HepG2 (cell line): ENCODE measurements around the gene IL21R. TPM values are rescaled to one million over a fixed set of nuclear protein-coding genes. Genes with fewer than 3 reads are reported as not detected.

Source experiments
- HDAC1 ChIP-seq: sonication (generic); formaldehyde crosslinking; IDR thresholded peaks from 2 replicates; pipeline ENCODE4 v1.5.1; 2020; ENCODE audit warnings: mild to moderate bottlenecking, missing genetic modification reagents
- LRRFIP1 ChIP-seq: sonication (generic); formaldehyde crosslinking; conservative IDR thresholded peaks from 2 replicates; pipeline ENCODE4 v1.4.0; 2020; ENCODE audit warnings: missing genetic modification reagents
- RAD21 ChIP-seq: fragments of 450-650 bp; formaldehyde crosslinking; IDR thresholded peaks from 2 replicates; pipeline ENCODE4 v1.5.0; 2020; ENCODE audit warnings: mild to moderate bottlenecking
- ZNF296 ChIP-seq: sonication (generic); formaldehyde crosslinking; conservative IDR thresholded peaks from 2 replicates; pipeline ENCODE4 v1.5.0; 2020; ENCODE audit warnings: mild to moderate bottlenecking, missing genetic modification reagents
- ZNF574 ChIP-seq: sonication (generic); formaldehyde crosslinking; IDR thresholded peaks from 2 replicates; pipeline ENCODE4 v1.4.0; 2020; ENCODE audit warnings: missing genetic modification reagents
- ZNF619 ChIP-seq: sonication (generic); formaldehyde crosslinking; IDR thresholded peaks from 2 replicates; pipeline ENCODE4 v1.4.0; 2020; ENCODE audit warnings: mild to moderate bottlenecking, missing genetic modification reagents
- polyA plus RNA-seq, 8 experiments: library from polyadenylated mRNA; depleted of rRNA in 3 of 8; stranded (reverse) in 7 of 8; unstranded in 1 of 8; fragments of >200 nt; fragmentation: Illumina TruSeq in 4 of 8; extraction: Trizol in 4 of 8; gene quantifications; 2 replicates each; pipeline versions ENCODE4 v1.2.1 to v1.2.3, GENCODE V29; 2011 to 2016; ENCODE audit warnings: low read depth in 4 of 8, missing spikeins in 1 of 8, mixed read lengths in 1 of 8; ENCODE audit not compliant: insufficient read depth in 1 of 8
- total RNA-seq, 5 experiments: library from RNA; depleted of rRNA; stranded (reverse); fragments of >200 nt; fragmentation: Illumina TruSeq; extraction: Trizol; gene quantifications; 2 replicates each; pipeline ENCODE4 v1.2.3, GENCODE V29; 2016; ENCODE audit warnings: low read depth in 1 of 5

The IL21R gene
- total and polyA plus RNA-seq, 2 of the 13 experiments (the other 11 are each of a cell fraction or from before 2014, with no cell fraction given), result 0.49 to 0.64 TPM

- TF ChIP-seq ZNF574, result peak; percentile 38; the same call in 1 of the 2 replicates
- peak; percentile 95 for TF ChIP-seq RAD21 (CRISPR knock-in tag)
- 0 out of 2 replicates have a peak, but pooled peaks have one; percentile 55 for TF ChIP-seq HDAC1 (CRISPR knock-in tag)
- TF ChIP-seq ZNF296 (CRISPR knock-in tag), result 0 out of 2 replicates have a peak, but pooled peaks have one; percentile 59
- TF ChIP-seq ZNF619 (CRISPR knock-in tag), result peak; percentile 62; the same call in 1 of the 2 replicates
- 0 out of 2 replicates have a peak, but pooled peaks have one; percentile 75 for TF ChIP-seq LRRFIP1 (CRISPR knock-in tag)
Measured at GRCh38 chr16:27367461-27368357, 34.3 kb upstream of the IL21R start (continued).
